HG03135 (cell line): ENCODE measurements around the gene AVPR2.

Source experiments
- ATAC-seq: cut with Tn5 transposase; IDR thresholded peaks from one replicate; pipeline ENCODE4 v1.9.1; 2021; ENCODE audit warnings: mild to moderate bottlenecking, moderate library complexity; ENCODE audit not compliant: unreplicated experiment

Gene AVPR2

GRCh38 chrX:153884590-153884989 lies 19.9 kb upstream of the AVPR2 start:
- ATAC-seq, result no peak

- no peak for ATAC-seq
These were observed 19.2 kb upstream of the AVPR2 start for GRCh38 chrX:153885208-153885787.

DNA sequence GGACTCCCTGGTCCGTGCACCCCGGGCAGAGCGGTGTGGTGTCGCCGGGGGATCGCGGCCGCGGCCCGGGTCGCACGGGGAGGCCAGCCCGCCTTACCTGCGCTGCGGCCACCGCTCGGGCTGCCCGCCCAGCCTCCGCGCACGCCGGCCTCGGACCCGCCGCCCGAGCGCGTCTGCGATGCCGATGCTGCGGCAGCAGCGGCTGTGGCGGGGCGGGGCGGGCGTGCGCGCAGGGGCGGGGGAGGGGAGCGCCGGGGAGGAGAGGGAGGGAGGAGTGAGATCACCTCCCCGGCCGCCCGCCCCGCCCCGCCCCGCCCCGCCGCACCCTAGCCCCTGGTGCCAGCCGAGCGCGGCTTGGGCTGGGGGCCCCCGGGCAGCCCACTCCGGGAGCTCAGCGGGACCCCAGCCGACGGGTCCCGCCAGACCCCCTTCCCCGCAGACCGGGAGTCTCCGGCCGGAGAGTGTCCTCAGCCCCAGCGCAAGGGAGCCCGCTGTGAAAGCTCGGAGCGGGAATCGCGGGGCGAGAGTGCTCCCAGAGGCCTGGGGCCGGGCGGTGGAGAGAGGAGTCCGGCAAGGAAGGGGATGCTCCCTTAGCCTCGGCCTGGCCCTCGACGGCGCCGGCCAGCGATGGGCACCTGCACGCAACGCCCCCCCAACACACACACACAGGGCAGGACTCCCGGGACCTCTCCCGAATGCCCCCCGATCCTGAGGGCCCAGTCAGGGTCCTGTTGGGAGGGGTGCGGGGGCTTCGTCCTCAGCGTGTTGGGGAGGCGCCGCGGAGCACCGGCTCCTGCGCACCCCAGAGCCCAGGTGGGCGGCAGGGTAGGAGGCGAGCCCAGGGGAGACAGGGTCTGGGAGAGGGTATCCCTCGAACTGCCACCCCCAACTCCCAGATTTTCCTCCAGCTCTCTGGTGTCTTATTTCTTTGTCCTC lies 18.2 kb upstream of the AVPR2 start, which contains the start of gene L1CAM:
L1CAM (minus strand) TSS at position 206 of the 936 bp plus-strand sequence. CDS start 10,337 bp downstream, outside the sequence.
- no peak for ATAC-seq

DNA sequence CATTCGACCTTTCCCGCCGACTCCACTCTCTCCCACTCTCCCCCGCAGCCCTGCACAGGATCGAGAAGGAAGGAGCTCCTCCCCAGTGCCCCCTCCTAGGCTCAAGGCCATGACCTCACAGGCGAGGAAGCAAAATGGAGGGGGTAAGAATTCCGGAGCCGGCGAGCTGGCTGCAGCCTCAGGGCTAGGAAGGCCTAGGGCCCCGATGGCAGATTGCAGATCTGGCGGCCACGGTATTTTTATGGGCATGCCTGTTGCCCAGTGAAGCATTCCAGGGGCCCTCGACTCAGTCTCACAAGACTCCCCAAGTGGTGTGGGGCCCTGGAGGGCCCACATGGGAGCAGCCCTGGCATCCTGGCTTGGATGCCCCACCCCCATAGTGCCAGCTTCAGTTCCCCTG lies 17.6 kb upstream of the AVPR2 start:
- no peak for ATAC-seq

- no peak for ATAC-seq
These were observed 17.1 kb upstream of the AVPR2 start for GRCh38 chrX:153887385-153887784.

DNA sequence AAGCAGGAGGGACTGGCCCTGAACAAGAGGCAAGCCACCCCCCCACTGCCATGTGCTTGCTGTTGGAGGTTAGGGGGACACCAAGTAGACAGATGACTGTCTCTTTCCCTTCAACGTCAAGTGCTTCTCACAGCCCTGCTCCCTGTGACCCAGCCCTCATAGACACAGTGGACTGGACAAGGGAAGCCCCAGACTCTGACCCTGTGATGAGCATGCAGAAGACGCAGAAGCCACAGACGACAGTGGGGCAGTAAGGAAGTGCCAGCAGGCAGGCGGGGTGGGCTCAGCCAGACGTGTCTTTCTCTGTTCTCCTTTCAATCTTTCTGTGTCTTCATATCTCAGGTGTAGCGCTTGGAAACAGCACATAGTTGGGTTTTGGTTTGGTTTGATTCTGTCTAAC lies 16.1 kb upstream of the AVPR2 start:
- no peak for ATAC-seq

DNA sequence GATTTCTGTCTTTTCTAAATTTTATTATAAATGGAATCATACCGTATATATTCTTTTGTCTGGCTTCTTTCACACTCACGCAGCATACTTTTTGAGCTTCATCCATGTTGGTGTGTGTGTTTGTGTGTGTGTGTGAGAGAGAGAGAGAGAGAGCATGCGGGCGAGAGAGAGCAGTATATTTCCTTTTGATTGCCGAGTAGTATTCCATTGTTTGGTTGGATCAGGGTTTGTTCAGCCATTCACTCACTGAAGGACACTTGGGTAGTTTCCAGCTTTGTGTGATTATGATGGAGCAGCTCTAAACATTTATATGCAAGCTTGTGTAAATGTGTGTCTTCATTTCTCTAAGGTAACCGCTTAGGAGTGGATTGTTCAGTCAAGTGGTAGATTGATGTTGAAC lies 15.3 kb upstream of the AVPR2 start:
- ATAC-seq, result no peak

- ATAC-seq, result no peak
These were observed 6.6 kb upstream of the AVPR2 start for GRCh38 chrX:153897899-153898298.

DNA sequence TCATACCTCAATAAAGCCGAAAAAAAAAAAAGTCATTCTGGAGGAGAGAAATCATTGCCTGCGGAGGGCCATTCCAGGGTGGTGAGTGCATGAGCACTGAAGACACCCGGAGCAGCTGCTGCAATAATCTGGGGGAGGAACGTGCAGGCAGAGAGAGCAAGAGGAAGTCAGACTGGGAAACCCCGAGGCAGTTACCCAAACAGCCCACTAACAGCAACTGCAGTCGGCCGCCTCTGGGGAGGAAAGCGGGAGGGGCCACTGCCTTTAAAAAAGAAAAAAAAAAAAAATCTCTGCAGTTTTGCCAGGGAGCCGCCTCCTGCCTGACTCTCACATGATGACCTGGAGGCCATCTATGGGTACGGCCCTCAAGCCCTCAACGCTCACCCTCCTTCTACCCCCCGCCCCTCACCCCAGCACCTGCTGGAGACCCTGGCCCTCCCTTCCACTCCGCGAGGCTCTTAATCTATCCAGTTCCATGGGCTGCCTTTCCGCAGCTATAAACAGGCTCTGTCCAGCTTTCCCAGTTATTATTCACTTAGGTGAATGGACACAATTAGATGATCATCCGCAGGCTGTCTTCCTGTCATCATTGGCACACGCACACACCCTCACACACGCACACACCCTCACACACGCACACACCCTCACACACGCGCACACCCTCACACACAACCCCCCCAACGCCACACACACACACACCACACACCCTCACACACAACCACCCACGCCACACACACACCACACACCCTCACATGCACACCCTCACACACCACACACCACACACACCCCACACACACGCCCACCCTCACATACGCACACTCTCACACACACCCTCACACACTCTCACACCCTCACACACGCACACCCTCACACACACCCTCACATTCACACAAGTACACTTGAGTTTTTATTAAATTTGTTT lies 3.4 kb upstream of the AVPR2 start:
- ATAC-seq, result peak; percentile 69

GRCh38 chrX:153901753-153902140 lies 2.7 kb upstream of the AVPR2 start:
- no peak for ATAC-seq

DNA sequence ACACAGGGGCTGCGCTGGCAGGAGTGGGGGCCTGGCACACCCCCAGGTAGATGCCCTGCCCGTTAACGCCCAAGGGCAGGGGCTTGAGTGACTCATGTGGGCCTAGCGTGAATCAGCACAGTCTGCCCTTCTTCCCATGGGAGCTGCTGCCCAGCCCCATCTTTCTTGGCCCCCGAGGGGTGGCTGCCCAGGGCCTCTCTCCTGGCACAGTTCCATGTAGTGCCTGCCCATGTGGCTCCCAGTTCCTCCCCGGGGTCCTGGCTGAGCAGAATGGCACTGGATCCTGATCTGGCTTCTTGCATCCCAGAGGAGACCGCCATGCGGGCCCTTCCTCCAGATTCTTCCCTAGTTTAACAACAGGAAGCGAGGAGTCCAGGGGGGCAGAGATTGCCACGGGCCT lies 2.1 kb upstream of the AVPR2 start:
- no peak for ATAC-seq

- no peak for ATAC-seq
These were observed 1.1 kb upstream of the AVPR2 start for GRCh38 chrX:153903238-153903980.

DNA sequence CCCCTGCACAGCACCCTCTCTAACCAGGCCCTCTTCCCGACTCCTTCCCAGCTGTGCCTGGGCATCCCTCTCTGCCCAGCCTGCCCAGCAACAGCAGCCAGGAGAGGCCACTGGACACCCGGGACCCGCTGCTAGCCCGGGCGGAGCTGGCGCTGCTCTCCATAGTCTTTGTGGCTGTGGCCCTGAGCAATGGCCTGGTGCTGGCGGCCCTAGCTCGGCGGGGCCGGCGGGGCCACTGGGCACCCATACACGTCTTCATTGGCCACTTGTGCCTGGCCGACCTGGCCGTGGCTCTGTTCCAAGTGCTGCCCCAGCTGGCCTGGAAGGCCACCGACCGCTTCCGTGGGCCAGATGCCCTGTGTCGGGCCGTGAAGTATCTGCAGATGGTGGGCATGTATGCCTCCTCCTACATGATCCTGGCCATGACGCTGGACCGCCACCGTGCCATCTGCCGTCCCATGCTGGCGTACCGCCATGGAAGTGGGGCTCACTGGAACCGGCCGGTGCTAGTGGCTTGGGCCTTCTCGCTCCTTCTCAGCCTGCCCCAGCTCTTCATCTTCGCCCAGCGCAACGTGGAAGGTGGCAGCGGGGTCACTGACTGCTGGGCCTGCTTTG lies 1.1 kb downstream of the AVPR2 start:
- no peak for ATAC-seq

DNA sequence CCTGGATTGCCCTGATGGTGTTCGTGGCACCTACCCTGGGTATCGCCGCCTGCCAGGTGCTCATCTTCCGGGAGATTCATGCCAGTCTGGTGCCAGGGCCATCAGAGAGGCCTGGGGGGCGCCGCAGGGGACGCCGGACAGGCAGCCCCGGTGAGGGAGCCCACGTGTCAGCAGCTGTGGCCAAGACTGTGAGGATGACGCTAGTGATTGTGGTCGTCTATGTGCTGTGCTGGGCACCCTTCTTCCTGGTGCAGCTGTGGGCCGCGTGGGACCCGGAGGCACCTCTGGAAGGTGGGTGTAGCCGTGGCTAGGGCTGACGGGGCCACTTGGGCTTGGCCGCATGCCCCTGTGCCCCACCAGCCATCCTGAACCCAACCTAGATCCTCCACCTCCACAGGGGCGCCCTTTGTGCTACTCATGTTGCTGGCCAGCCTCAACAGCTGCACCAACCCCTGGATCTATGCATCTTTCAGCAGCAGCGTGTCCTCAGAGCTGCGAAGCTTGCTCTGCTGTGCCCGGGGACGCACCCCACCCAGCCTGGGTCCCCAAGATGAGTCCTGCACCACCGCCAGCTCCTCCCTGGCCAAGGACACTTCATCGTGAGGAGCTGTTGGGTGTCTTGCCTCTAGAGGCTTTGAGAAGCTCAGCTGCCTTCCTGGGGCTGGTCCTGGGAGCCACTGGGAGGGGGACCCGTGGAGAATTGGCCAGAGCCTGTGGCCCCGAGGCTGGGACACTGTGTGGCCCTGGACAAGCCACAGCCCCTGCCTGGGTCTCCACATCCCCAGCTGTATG lies 1.8 kb downstream of the AVPR2 start:
- no peak for ATAC-seq

DNA sequence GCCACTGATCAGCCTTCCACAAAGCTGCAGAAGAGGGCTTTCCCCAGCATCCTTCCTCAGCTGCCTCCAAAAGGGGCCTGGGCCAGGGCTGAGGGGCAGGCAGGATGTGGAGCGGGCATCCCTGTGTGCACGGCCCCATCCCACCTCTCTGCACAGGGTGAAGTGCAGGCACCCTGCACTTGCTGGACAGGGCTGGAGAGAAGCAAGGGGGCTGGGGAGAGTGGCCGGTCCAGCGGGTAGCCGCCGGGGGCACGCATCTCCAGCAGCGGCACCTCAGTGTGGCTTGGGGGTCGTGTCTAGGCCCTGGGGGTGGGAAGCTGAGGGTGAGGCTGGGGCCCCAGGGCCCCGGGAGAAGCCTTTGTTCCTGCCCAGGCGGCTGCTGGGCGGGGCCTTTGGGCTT lies 3.0 kb downstream of the AVPR2 start:
- no peak for ATAC-seq

GRCh38 chrX:153908219-153908860 lies 3.9 kb downstream of the AVPR2 start:
- ATAC-seq, result no peak

DNA sequence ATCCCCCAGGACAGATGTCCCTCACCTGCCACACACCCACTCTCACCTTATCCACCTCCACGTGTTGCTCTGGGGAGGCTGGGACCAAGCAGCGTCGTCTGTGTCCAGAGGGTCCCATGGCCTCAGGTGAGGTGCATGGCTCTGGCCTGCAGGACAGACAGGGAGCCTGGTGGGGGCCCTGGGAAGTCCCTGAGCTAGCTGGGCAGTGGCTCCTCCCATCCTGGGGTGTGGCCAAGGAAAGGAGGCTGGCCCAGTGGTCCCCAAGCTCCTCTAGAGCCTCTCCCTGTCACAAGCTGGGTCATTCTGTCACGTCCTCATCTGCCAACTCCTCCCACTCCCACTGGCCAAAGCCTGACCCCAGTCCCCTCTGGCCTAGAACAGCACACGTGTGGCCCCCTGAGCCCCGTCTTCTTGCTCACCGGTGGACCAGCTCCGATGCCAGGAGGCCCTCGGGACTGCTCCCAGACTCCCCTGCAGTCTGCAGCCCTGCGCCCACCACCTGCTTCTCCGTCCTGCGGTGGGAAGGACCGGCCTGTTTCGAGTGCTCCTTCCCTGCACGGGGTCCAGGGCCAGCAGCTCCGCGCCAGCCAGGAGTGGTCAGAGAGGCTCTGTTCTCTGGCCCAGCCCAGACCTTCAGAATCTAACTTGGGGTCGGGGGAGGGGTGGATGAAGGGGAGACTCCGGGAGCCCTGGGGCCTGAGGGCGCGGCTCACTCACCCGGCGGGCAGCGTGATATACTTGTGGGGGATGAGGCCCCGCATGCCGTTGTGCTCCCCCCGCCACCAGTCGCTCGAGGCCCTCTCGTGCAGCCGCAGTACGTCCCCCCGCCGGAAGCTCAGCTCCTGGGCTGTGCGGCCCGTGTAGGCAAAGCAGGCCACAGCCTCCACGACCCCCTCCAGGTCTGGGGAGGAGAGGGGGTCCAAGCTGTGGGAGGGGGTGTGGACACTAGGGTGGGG lies 4.8 kb downstream of the AVPR2 start:
- ATAC-seq, result no peak

DNA sequence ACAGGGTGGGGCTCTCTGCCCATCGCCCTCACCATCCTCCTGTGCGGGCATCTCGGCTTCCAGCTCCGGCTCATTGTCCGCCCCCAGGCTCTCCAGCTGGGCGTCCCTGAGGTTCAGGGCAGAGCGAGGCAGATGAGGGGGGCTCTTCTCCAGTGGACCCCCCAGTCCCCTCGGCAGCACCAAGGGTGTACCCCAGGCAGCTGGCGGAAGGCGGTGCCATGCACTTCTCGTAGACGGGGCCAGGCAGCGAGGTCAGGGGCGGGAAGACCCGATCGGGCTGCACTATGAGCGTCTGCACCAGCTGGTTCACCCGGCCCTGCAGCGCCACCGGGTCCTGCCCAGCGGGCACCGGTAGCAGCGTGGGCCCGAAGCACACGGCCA lies 5.5 kb downstream of the AVPR2 start:
- ATAC-seq, result no peak
